VCaP (cell line): ENCODE results near the gene GLOD5.

Experiments used
- H3K27ac ChIP-seq: fragments of 450-650 bp; 2 replicates; pipeline ENCODE4 v1.5.1; 2017
- CTCF ChIP-seq: fragments of 450-650 bp; conservative IDR thresholded peaks from 2 replicates; pipeline ENCODE4 v1.5.1; 2017; ENCODE audit warnings: mild to moderate bottlenecking, moderate library complexity

The GLOD5 gene

DNA sequence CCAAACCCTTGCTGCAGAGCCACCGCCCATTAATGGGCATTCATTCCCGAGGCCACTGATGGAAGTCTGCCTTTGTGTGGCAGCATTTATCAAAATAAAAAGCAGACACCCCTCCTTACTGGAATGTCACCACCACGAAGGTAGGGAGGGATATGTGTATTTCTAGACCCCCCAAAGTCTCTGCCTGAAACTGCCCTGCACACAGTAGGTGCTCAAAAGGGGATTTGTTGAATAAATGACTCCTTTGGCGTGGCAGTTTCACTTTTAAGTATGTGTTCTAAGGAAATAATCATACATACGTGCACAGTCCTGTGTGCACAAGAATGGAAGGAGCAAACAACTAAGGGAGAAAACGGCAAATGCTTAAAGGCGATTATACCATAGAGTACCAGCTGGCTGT is 23.6 kb upstream of the GLOD5 start:
- peak overlapping the region; percentile 69 for H3K27ac ChIP-seq
- no peak for TF ChIP-seq CTCF

DNA sequence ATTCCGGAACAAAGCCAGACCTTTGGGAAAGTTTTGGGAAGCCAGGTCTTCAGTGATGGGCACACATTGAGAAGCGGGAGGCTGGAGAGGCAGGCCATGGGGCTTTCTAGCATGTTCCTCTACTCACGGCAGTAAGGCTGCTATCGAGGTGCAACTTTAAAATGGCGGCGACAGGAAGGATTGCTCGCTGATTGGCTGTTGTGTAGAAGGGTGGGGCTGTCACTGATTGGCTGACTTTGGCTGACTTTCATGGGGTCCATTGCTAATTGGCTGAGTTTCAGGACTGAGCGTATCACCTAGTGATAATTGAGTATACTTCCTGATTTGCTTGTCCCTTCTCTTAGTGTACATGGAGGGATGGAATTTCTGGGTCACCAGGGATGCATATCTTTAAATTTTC is 19.7 kb upstream of the GLOD5 start:
- no peak overlapping the region for H3K27ac ChIP-seq
- no peak for TF ChIP-seq CTCF

DNA sequence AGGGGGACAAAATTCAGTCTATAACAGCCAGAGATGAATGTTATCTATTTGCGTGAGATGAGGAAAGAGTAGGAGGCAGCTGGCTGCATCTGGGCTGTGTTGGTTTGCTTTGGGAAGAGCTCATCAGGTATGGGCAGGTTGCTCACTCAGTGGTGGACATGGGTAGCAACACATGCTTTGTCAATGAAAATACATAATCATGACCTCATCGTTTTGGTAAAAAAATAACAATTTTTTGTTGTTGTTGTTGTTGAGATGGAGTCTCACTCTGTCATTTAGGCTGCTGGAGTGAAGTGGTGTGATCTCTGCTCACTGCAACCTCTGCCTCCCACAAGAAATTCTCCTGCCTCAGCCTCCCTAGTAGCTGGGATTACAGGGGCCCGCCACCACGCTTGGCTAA is 16.3 kb upstream of the GLOD5 start:
- no peak for TF ChIP-seq CTCF
- no peak overlapping the region for H3K27ac ChIP-seq

- no peak overlapping the region for H3K27ac ChIP-seq
- no peak for TF ChIP-seq CTCF
These were observed 14.0 kb upstream of the GLOD5 start for GRCh38 chrX:48747415-48748016.

DNA sequence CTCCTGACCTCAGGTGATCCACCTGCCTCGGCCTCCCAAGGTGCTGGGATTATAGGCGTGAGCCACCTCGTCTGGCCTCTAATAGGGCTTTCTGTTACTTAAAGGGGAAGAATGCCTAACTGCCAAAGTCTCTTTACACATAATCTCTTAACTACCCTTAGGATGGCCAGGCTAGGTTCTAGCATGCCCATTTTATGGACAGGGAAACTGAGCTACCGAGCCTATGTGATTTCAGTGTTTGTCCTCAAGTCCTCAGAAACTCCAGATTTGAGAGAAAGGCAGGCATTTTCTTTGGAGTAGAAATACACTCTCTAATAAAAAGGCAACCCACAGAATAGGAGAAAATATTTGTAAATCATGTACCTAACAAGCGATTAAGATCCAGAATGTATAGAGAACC is 12.4 kb upstream of the GLOD5 start:
- no peak for TF ChIP-seq CTCF
- no peak overlapping the region for H3K27ac ChIP-seq

DNA sequence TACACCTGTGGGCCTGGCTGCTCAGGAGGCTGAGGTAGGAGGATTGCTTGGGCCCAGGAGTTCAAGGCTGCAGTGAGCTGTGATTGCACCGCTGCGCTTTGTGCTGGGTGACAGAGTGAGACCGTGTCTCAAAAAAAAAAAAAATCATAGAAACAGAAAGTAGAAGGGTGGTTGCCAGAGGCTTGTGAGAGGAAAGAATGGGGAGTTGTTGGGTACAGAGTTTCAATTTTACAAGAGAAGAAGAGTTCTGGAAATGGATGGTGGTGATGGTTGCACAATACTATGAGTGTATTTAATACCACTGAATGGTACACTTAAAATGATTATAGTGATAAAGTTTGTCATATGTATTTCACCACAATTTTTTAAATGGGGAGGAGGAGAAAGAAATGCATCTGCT is 10.2 kb upstream of the GLOD5 start:
- H3K27ac ChIP-seq = no peak overlapping the region
- TF ChIP-seq CTCF = no peak

DNA sequence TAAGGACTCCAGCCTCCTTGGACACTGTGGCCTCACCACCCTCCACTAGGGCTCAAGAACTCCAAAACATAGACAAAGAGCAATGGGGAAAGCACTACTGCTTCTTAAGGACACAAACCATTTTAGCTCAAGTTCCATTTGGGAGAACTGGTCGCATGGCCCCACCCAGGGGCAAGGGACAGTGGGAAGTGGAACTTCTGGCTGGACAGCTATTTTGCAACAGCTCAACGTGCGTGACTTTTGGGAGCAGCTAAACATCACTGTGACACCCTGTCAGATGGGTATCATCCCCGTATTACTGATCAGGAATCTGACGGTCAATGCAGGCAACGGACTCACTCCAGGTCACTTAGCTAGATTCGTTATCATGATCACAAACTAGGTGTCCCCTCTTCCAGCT is 9.0 kb upstream of the GLOD5 start:
- H3K27ac ChIP-seq = no peak overlapping the region
- TF ChIP-seq CTCF = no peak
